ENCODE results near the gene STAM. TPM values are rescaled to one million over a fixed set of nuclear protein-coding genes. Genes with fewer than 3 reads are reported as not detected.

The STAM gene
- polyA plus RNA-seq, 1 donor (not counting 4 experiments of a cell fraction or from before 2014, with no cell fraction given) = 34.1 TPM

DNA sequence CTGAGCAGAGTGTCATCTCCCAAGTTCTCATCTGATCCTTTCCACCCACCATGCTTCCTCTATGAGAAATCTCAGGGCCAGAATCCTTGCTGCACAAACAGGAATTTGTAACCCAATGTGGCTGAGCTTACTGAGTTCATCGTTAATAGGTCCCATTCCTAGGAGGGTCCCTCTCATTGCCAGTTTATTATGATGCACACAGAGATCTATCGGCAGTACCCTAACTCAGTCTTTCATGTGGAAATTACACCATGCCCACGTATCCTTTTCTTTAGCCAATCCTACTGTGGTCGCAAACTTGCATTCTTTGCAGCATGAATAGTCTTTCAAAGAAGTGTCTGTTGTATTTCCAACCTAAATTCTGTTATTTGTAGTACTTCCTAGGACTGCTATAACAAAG, 120.2 kb downstream of the STAM start:
- Histone ChIP-seq H3K9me1 (ENCODE audit: control insufficient read depth, extremely low read depth, insufficient read depth, low read length) (no peaks in the 10 kb centered on the region), H3K79me2 (ENCODE audit: control insufficient read depth, insufficient read depth, low read length) (no peaks in the 10 kb centered on the region), H2AFZ (ENCODE audit: control insufficient read depth, low read length) (no peak overlapping the region), H3K4me2 (ENCODE audit: control insufficient read depth, extremely low read depth, insufficient read depth, low read depth, low read length) (no peak overlapping the region), H3K36me3 (ENCODE audit: control insufficient read depth in 2 of 2, extremely low read depth in 1 of 2, insufficient read depth in 2 of 2, low read length in 2 of 2) (peaks cover 0 to 1% of the 10 kb centered on the region in 2 experiments), H3K27ac (ENCODE audit: control insufficient read depth, insufficient read depth, low read length) (no peak overlapping the region), H3K27me3 (ENCODE audit: control insufficient read depth, extremely low read depth, insufficient read depth, low read length) (no peaks in the 10 kb centered on the region), H4K20me1 (ENCODE audit: control insufficient read depth, extremely low read depth, insufficient read depth, low read length) (no peaks in the 10 kb centered on the region), H3K4me3 (ENCODE audit: control insufficient read depth in 2 of 3, extremely low read depth in 1 of 3, insufficient read depth in 2 of 3, low read depth in 1 of 3, low read length in 3 of 3) (no peak overlapping the region), H3K9me3 (ENCODE audit: control insufficient read depth, low read depth, low read length) (no peaks in the 10 kb centered on the region), H3K4me1 (ENCODE audit: control insufficient read depth, extremely low read depth, insufficient read depth, low read length) (no peaks in the 10 kb centered on the region), H3K9ac (ENCODE audit: control insufficient read depth, extremely low read depth, insufficient read depth, low read length) (no peak overlapping the region)
- dilution Hi-C loops (cut with MboI; ENCODE audit: extremely low pct_ligation_motif_present, low sequenced_read_pairs) = no loop called here
- DNase-seq (ENCODE audit: low read depth, low spot score) (no peak), FAIRE-seq (no peak)
- TF ChIP-seq, protein P1, sequence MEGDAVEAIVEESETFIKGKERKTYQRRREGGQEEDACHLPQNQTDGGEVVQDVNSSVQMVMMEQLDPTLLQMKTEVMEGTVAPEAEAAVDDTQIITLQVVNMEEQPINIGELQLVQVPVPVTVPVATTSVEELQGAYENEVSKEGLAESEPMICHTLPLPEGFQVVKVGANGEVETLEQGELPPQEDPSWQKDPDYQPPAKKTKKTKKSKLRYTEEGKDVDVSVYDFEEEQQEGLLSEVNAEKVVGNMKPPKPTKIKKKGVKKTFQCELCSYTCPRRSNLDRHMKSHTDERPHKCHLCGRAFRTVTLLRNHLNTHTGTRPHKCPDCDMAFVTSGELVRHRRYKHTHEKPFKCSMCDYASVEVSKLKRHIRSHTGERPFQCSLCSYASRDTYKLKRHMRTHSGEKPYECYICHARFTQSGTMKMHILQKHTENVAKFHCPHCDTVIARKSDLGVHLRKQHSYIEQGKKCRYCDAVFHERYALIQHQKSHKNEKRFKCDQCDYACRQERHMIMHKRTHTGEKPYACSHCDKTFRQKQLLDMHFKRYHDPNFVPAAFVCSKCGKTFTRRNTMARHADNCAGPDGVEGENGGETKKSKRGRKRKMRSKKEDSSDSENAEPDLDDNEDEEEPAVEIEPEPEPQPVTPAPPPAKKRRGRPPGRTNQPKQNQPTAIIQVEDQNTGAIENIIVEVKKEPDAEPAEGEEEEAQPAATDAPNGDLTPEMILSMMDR (optimal IDR thresholded peaks at IDR 0.05 in 1 of 3, IDR thresholded peaks at IDR 0.05 in 1 of 3, conservative IDR thresholded peaks at IDR 0.05 in 1 of 3; ENCODE audit: extremely low read depth in 1 of 3, insufficient read depth in 2 of 3, low read length in 3 of 3) = no peak
- no peak for TF ChIP-seq EZH2 (IDR thresholded peaks at IDR 0.05; ENCODE audit: low read length)

DNA sequence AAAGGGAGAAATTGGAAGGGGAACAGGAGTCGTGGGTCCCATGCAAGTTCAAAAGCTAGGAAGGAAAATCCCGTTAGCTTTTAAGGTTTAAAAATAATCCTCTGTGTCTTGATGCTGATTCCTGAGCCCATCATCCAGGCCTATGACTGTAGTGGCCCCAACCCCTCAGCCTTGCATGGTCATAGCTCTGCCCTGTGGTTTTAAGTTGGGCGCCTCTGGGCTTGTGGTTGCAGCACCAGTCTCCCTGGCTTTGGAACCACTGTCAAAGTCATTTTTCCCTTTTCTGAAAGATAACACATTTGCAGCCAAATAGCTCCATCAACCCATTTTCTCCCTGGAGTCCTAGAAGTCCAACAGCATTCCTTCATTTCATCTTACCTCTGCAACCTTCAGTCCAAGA, 121.7 kb downstream of the STAM start:
- no peak for DNase-seq (ENCODE audit: low read depth, low spot score)
- H3K4me2 ChIP-seq (ENCODE audit: control insufficient read depth, extremely low read depth, insufficient read depth, low read depth, low read length) = no peak overlapping the region
- no peaks in the 10 kb centered on the region for H3K9me1 ChIP-seq (ENCODE audit: control insufficient read depth, extremely low read depth, insufficient read depth, low read length)
- dilution Hi-C loops (cut with MboI; ENCODE audit: extremely low pct_ligation_motif_present, low sequenced_read_pairs) = no loop called here
- H3K4me1 ChIP-seq (ENCODE audit: control insufficient read depth, extremely low read depth, insufficient read depth, low read length) = no peaks in the 10 kb centered on the region
- no peak for FAIRE-seq
- no peak overlapping the region for H3K9ac ChIP-seq (ENCODE audit: control insufficient read depth, extremely low read depth, insufficient read depth, low read length)
- H3K4me3 ChIP-seq (ENCODE audit: control insufficient read depth in 2 of 3, extremely low read depth in 1 of 3, insufficient read depth in 2 of 3, low read depth in 1 of 3, low read length in 3 of 3) = no peak overlapping the region
- TF ChIP-seq, protein P1 (optimal IDR thresholded peaks at IDR 0.05 in 1 of 3, IDR thresholded peaks at IDR 0.05 in 1 of 3, conservative IDR thresholded peaks at IDR 0.05 in 1 of 3; ENCODE audit: extremely low read depth in 1 of 3, insufficient read depth in 2 of 3, low read length in 3 of 3) = no peak
- no peak for TF ChIP-seq EZH2 (IDR thresholded peaks at IDR 0.05; ENCODE audit: low read length)
- H4K20me1 ChIP-seq (ENCODE audit: control insufficient read depth, extremely low read depth, insufficient read depth, low read length) = no peaks in the 10 kb centered on the region
- H2AFZ ChIP-seq (ENCODE audit: control insufficient read depth, low read length) = no peak overlapping the region
- H3K27me3 ChIP-seq (ENCODE audit: control insufficient read depth, extremely low read depth, insufficient read depth, low read length) = no peaks in the 10 kb centered on the region
- H3K36me3 ChIP-seq (ENCODE audit: control insufficient read depth in 2 of 2, extremely low read depth in 1 of 2, insufficient read depth in 2 of 2, low read length in 2 of 2) = peaks cover 0 to 1% of the 10 kb centered on the region in 2 experiments
- H3K27ac ChIP-seq (ENCODE audit: control insufficient read depth, insufficient read depth, low read length) = no peak overlapping the region
- H3K9me3 ChIP-seq (ENCODE audit: control insufficient read depth, low read depth, low read length) = no peaks in the 10 kb centered on the region
- no peaks in the 10 kb centered on the region for H3K79me2 ChIP-seq (ENCODE audit: control insufficient read depth, insufficient read depth, low read length)

Small RNA genes within 50 kb of the gene (small RNA-seq; reads per million reads assigned to genes)
- gene AC069542.2 (ENCODE audit: insufficient read length in 3 of 3, low read depth in 3 of 3, low replicate concordance in 1 of 3) = 0 reads per million in 3 experiments

Other genes with a start within 250 kb of the STAM start
- not detected in 3 replicates for gene ST8SIA6, start 189.6 kb upstream of the STAM start, polyA plus RNA-seq
- gene HACD1, start 26.8 kb upstream of the STAM start, polyA plus RNA-seq = 17.7 to 46.3 TPM (median 32.5 TPM) in 3 replicates
- 0.05 to 0.13 TPM (median 0.12 TPM) in 3 replicates for gene TMEM236, start 108.0 kb downstream of the STAM start, polyA plus RNA-seq
- 0.01 TPM in 3 replicates for gene MRC1, start 165.2 kb downstream of the STAM start, polyA plus RNA-seq

All from keratinocyte (primary cell).